Loucy (cell line): ENCODE measurements around the gene HEPHL1.

Source experiments
- CTCF ChIP-seq: fragments of 200-600 bp; sonication (generic); conservative IDR thresholded peaks from 2 replicates; pipeline ENCODE4 v1.5.1; 2014; ENCODE audit warnings: mild to moderate bottlenecking, antibody characterized with exemption, low read length
- EZH2phosphoT487 ChIP-seq: fragments of 200-600 bp; IDR thresholded peaks from 2 replicates; pipeline ENCODE4 v1.6.1; 2018; ENCODE audit warnings: antibody characterized with exemption, mild to moderate bottlenecking, moderate library complexity, borderline replicate concordance

DNA sequence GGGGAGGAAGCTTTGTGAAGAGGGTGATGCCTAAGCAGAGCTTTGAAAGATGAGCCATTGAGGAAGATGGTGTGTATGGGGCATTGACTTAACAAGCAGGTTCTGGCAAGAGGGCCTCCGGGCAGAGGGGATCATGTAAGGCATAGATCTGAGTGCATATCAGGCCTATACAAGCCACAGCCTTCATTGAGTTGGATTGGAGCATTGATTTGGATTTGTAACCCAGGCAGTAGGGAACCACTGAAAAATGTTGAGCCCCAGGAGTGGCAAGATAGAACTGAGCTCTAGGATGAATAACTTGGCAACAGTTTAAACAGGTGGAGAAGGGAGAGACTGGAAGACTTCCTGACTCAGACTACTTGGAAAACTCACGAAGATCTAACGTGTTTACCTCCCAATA lies 128.9 kb downstream of the HEPHL1 start:
- TF ChIP-seq CTCF (no peak), EZH2phosphoT487 (no peak)
